ENCODE results near the gene CXCL5.

Gene CXCL5

DNA sequence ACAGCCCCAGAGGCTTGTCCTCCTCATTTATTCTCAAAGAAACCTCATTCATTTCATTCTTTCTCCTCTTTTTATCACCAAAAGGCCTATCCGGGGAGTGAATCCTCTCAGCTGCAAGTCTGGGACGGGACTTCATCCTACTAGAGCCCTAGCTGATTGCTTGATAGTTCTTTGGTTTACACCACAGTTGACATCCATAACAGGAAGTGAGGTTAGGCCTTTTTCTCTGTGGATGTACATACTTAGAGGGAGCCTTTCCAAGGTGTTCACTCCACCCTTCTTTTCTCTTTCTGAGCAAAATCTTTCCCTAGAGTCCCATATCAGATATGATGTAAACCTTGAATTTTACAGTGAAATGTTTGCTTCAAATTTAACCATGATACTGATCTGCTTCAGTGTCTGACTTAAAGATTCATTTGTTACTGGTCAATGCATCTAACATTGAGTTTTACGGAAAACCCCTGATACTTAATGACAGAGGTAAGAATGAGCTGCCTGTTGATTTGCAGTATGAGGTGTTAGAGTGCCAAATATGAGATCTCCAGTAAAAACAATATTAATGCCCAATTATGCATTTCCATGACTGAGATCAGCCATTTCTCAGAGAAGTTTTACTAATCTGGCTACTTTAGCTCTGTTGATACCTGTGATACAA is 16.8 kb upstream of the CXCL5 start:
- Histone ChIP-seq H3K27ac (ENCODE audit: low read depth, low read length) (no peak overlapping the region), H3K4me1 (ENCODE audit: control insufficient read depth, insufficient read depth, low read length, unreplicated experiment) (no peaks in the 10 kb centered on the region), H3K79me2 (ENCODE audit: control insufficient read depth, insufficient read depth, low read length, unreplicated experiment) (no peaks in the 10 kb centered on the region), H3K4me3 (ENCODE audit: low read depth, low read length) (no peak overlapping the region), H2AFZ (ENCODE audit: low read length, unreplicated experiment) (no peak overlapping the region), H3K36me3 (ENCODE audit: insufficient read depth, low read length) (no peaks in the 10 kb centered on the region), H3K27me3 (ENCODE audit: insufficient read depth, low read length) (no peaks in the 10 kb centered on the region)

DNA sequence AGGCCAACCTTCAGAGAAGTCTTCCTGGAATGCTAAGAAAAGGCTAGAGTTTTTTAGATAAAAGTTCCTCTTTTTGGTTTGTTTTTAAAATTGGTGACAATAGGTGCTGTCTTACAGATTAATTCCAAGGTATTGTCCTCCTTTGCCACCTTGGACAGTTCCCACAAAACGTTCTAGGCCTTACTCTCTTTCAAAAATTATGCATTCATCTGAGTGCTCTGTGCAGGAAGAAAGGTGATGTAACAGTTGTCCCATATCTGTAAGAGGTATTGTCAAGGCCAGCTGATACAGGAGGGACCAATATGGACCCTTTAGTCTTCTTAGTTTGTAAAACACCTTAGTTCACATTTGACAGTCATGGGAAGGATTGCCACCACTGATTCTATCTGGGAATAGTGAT is 15.9 kb upstream of the CXCL5 start:
- Histone ChIP-seq H3K27me3 (ENCODE audit: insufficient read depth, low read length) (no peaks in the 10 kb centered on the region), H2AFZ (ENCODE audit: low read length, unreplicated experiment) (no peak overlapping the region), H3K27ac (ENCODE audit: low read depth, low read length) (no peak overlapping the region), H3K79me2 (ENCODE audit: control insufficient read depth, insufficient read depth, low read length, unreplicated experiment) (no peaks in the 10 kb centered on the region), H3K36me3 (ENCODE audit: insufficient read depth, low read length) (no peaks in the 10 kb centered on the region), H3K4me3 (ENCODE audit: low read depth, low read length) (no peak overlapping the region), H3K4me1 (ENCODE audit: control insufficient read depth, insufficient read depth, low read length, unreplicated experiment) (no peaks in the 10 kb centered on the region)

DNA sequence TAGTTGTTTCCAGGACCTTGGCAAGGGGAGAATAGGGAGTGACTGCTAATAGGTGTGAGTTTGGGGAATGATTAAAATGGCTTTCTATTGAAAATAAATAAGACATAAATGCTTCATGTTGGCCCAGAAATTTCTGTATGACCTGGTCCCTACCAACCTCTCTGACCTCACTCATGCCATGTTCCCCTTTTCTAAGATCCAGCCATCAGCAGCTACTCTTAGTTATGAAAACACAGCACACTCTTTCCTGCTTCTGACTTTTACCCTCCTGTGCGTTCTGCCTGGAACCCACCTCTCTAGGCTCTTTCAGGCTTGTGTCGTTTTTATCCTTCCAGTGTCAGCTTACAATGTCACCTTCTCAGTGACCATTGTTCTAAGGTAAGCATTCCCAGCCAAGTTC is 14.8 kb upstream of the CXCL5 start:
- H3K4me3 ChIP-seq (ENCODE audit: low read depth, low read length): no peak overlapping the region

DNA sequence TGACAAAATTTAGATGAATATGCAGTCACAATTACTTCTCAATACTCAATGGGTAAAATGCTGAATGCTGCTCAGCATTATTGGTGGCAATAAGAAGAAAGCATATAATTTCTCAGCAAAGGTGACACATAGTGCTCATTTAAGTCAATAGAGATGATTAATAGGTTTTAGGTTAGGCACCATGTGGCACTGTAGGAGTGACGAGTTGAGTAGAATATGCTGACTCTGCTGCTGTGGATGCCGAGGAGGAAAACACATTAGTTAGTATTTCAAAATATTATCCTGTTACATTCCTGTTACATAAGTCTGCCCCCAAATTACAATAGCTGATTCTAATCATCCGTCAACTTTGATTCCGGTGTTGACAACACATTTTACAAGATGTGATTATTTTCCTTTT is 13.7 kb upstream of the CXCL5 start:
- Histone ChIP-seq H3K4me3 (ENCODE audit: low read depth, low read length) (no peak overlapping the region), H3K4me1 (ENCODE audit: control insufficient read depth, insufficient read depth, low read length, unreplicated experiment) (peaks cover 2% of the 10 kb centered on the region), H3K79me2 (ENCODE audit: control insufficient read depth, insufficient read depth, low read length, unreplicated experiment) (no peaks in the 10 kb centered on the region), H2AFZ (ENCODE audit: low read length, unreplicated experiment) (no peak overlapping the region), H3K27me3 (ENCODE audit: insufficient read depth, low read length) (no peaks in the 10 kb centered on the region), H3K27ac (ENCODE audit: low read depth, low read length) (no peak overlapping the region), H3K36me3 (ENCODE audit: insufficient read depth, low read length) (no peaks in the 10 kb centered on the region)

More for the DNA sequence above, 14.8 kb upstream of the CXCL5 start:
- Histone ChIP-seq H3K4me1 (ENCODE audit: control insufficient read depth, insufficient read depth, low read length, unreplicated experiment) (no peaks in the 10 kb centered on the region), H2AFZ (ENCODE audit: low read length, unreplicated experiment) (no peak overlapping the region), H3K79me2 (ENCODE audit: control insufficient read depth, insufficient read depth, low read length, unreplicated experiment) (no peaks in the 10 kb centered on the region), H3K27me3 (ENCODE audit: insufficient read depth, low read length) (no peaks in the 10 kb centered on the region), H3K27ac (ENCODE audit: low read depth, low read length) (no peak overlapping the region), H3K36me3 (ENCODE audit: insufficient read depth, low read length) (no peaks in the 10 kb centered on the region)

DNA sequence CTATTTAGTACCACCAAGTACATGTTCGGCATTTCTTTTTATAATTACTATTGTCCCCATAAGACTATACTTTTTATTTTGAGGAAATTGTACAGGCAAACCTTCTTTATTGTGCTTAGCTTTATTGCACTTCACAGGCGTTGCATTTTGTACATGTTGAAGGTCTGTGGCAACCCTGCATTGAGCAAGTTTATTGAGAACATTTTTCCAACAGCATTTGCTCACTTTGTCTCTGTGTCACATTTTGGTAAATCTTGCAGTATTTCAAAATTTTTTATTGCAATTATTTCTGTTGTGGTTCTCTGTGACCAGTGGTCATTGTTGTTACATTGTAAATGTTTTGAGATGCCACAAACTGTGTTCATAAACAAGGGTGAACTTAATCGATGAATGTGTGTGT is 10.8 kb upstream of the CXCL5 start:
- H3K4me1 ChIP-seq (ENCODE audit: control insufficient read depth, insufficient read depth, low read length, unreplicated experiment): peaks cover 25% of the 10 kb centered on the region
- no peak overlapping the region for H2AFZ ChIP-seq (ENCODE audit: low read length, unreplicated experiment)
- no peaks in the 10 kb centered on the region for H3K79me2 ChIP-seq (ENCODE audit: control insufficient read depth, insufficient read depth, low read length, unreplicated experiment)
- H3K4me3 ChIP-seq (ENCODE audit: low read depth, low read length): no peak overlapping the region
- H3K27ac ChIP-seq (ENCODE audit: low read depth, low read length): no peak overlapping the region
- no peaks in the 10 kb centered on the region for H3K36me3 ChIP-seq (ENCODE audit: insufficient read depth, low read length)
- H3K27me3 ChIP-seq (ENCODE audit: insufficient read depth, low read length): no peaks in the 10 kb centered on the region

DNA sequence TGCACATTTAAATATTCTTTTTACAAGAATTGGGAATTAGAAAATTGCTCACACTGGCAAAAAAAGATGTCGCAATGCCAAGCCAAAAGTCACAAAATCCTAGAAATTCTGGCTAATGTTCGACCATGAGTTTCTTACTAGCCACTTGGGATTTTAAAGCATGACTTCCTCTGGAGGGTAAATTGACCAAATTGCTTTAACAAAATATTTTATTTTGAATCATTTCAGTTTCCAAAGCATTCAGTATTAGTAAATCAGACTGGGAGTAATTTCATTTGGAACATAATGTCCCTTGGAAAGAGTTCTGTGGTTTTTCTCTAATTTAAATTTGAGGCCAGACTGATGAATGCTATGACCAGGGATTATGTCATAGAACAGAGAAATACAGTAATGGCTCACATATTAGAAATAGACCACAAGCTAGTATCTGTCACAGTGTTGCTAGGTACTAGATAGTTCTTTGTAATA is 7.6 kb upstream of the CXCL5 start:
- peaks cover 27% of the 10 kb centered on the region for H3K4me1 ChIP-seq (ENCODE audit: control insufficient read depth, insufficient read depth, low read length, unreplicated experiment)
- H3K36me3 ChIP-seq (ENCODE audit: insufficient read depth, low read length): no peaks in the 10 kb centered on the region
- H2AFZ ChIP-seq (ENCODE audit: low read length, unreplicated experiment): peak overlapping the region; percentile 24
- peak overlapping the region; percentile 42 for H3K4me3 ChIP-seq (ENCODE audit: low read depth, low read length)
- peak overlapping the region; percentile 99 for H3K27ac ChIP-seq (ENCODE audit: low read depth, low read length)
- no peaks in the 10 kb centered on the region for H3K79me2 ChIP-seq (ENCODE audit: control insufficient read depth, insufficient read depth, low read length, unreplicated experiment)
- no peaks in the 10 kb centered on the region for H3K27me3 ChIP-seq (ENCODE audit: insufficient read depth, low read length)

DNA sequence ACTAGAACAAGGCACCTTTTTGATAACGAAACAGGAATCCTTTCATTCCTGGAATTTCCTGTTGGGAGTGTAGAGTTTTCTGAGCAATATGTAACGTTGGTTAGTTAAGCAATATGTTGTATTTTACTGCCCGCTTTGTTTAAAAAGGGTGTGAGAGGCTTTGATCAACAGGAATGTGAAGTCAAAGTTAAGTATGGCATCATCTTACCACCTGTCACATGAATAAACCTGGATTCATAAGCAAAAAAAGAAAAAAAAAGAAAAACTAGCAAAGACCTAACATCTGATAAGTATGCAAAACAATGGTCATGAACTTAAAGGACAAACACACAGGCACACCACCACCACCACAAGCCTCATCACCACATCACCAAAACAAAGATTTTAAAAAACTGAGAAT is 7.1 kb upstream of the CXCL5 start:
- H2AFZ ChIP-seq (ENCODE audit: low read length, unreplicated experiment): peak overlapping the region; percentile 24
- H3K79me2 ChIP-seq (ENCODE audit: control insufficient read depth, insufficient read depth, low read length, unreplicated experiment): no peaks in the 10 kb centered on the region
- peak overlapping the region; percentile 99 for H3K27ac ChIP-seq (ENCODE audit: low read depth, low read length)
- H3K4me1 ChIP-seq (ENCODE audit: control insufficient read depth, insufficient read depth, low read length, unreplicated experiment): peaks cover 27% of the 10 kb centered on the region
- peak overlapping the region; percentile 42 for H3K4me3 ChIP-seq (ENCODE audit: low read depth, low read length)
- H3K27me3 ChIP-seq (ENCODE audit: insufficient read depth, low read length): no peaks in the 10 kb centered on the region
- H3K36me3 ChIP-seq (ENCODE audit: insufficient read depth, low read length): no peaks in the 10 kb centered on the region

DNA sequence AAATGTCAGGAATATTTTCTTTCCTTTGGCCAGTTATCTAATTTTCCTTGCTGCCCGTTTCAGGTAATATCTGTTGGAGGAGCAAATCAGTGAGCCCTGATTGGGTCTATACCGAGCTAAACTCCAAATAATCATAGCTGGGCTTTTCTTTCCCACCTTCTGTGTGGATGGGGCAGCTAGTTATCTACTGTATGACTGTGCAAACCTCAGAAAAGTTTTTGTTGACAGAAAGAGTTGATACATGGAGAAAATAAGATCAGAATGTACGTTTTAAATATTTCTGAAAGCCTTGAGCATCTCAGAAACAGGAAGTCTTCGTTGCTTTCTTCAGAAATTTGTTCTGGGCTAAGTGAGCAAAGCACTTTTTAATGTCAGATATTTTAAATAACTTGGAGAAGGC is 6.2 kb upstream of the CXCL5 start:
- H3K27me3 ChIP-seq (ENCODE audit: insufficient read depth, low read length): no peaks in the 10 kb centered on the region
- H3K27ac ChIP-seq (ENCODE audit: low read depth, low read length): peak overlapping the region; percentile 99
- H3K4me1 ChIP-seq (ENCODE audit: control insufficient read depth, insufficient read depth, low read length, unreplicated experiment): peaks cover 27% of the 10 kb centered on the region
- H2AFZ ChIP-seq (ENCODE audit: low read length, unreplicated experiment): peak overlapping the region; percentile 51
- no peak overlapping the region for H3K4me3 ChIP-seq (ENCODE audit: low read depth, low read length)
- H3K36me3 ChIP-seq (ENCODE audit: insufficient read depth, low read length): no peaks in the 10 kb centered on the region
- H3K79me2 ChIP-seq (ENCODE audit: control insufficient read depth, insufficient read depth, low read length, unreplicated experiment): no peaks in the 10 kb centered on the region

DNA sequence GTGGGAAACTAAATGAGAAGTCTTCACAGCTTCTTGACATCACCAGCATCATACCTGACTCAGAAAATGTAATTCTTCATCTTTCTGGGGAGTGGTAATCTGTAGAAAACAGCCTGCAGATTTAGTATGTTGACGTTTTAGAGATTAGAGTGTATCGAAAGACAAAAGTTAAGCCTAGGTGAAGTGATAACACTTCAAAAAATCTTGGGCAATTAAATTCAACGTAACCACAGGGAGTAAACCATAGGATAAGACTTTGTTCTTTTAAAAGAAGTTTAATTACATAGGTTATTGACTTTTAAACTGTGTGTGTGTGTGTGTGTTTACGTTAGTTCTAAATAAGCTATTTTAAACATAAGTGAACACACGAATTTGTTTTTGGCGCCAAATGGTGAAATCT is 1.8 kb upstream of the CXCL5 start:
- Histone ChIP-seq H3K27ac (ENCODE audit: low read depth, low read length) (no peak overlapping the region), H3K4me1 (ENCODE audit: control insufficient read depth, insufficient read depth, low read length, unreplicated experiment) (peaks cover 18% of the 10 kb centered on the region), H3K36me3 (ENCODE audit: insufficient read depth, low read length) (no peaks in the 10 kb centered on the region), H3K79me2 (ENCODE audit: control insufficient read depth, insufficient read depth, low read length, unreplicated experiment) (peaks cover 8% of the 10 kb centered on the region), H3K27me3 (ENCODE audit: insufficient read depth, low read length) (no peaks in the 10 kb centered on the region), H2AFZ (ENCODE audit: low read length, unreplicated experiment) (no peak overlapping the region), H3K4me3 (ENCODE audit: low read depth, low read length) (no peak overlapping the region)

DNA sequence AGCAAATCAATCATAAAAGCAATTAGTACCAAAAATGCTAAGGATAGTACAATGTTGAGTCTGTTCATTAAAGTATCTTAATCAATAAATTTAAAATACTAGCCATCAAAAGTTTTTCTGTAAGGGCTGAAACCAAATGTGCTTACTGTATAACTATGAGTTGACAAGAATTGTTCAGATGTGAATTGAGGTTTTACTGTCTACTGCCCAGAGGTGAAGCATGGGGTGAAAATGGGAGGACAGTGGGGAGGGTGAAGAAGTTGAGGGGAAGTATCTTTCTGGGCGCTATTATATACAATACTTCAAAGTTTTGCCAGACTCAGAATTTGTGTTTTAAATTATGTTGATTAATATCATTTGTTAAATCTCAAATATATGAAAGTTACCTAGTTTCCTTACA is 6.4 kb downstream of the CXCL5 start:
- no peak overlapping the region for H3K27ac ChIP-seq (ENCODE audit: low read depth, low read length)
- H3K27me3 ChIP-seq (ENCODE audit: insufficient read depth, low read length): no peaks in the 10 kb centered on the region
- H3K4me3 ChIP-seq (ENCODE audit: low read depth, low read length): no peak overlapping the region
- no peaks in the 10 kb centered on the region for H3K79me2 ChIP-seq (ENCODE audit: control insufficient read depth, insufficient read depth, low read length, unreplicated experiment)
- H3K36me3 ChIP-seq (ENCODE audit: insufficient read depth, low read length): no peaks in the 10 kb centered on the region
- H2AFZ ChIP-seq (ENCODE audit: low read length, unreplicated experiment): no peak overlapping the region
- peaks cover 3% of the 10 kb centered on the region for H3K4me1 ChIP-seq (ENCODE audit: control insufficient read depth, insufficient read depth, low read length, unreplicated experiment)

DNA sequence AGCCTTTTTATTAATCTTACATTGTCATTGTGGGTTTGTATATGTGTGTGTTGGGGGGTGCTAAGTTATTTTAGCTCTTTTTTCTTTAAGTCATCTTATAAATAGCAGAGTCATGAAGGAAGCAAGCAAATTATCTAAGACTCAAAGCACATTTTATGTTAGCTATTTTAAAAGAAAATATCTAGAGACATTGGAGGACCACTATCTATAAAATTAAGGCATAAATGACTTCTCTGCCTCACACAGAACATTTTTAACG is 6.8 kb downstream of the CXCL5 start:
- peaks cover 3% of the 10 kb centered on the region for H3K4me1 ChIP-seq (ENCODE audit: control insufficient read depth, insufficient read depth, low read length, unreplicated experiment)
- no peak overlapping the region for H2AFZ ChIP-seq (ENCODE audit: low read length, unreplicated experiment)
- H3K79me2 ChIP-seq (ENCODE audit: control insufficient read depth, insufficient read depth, low read length, unreplicated experiment): no peaks in the 10 kb centered on the region
- no peak overlapping the region for H3K27ac ChIP-seq (ENCODE audit: low read depth, low read length)
- H3K4me3 ChIP-seq (ENCODE audit: low read depth, low read length): no peak overlapping the region
- H3K36me3 ChIP-seq (ENCODE audit: insufficient read depth, low read length): no peaks in the 10 kb centered on the region
- H3K27me3 ChIP-seq (ENCODE audit: insufficient read depth, low read length): no peaks in the 10 kb centered on the region

Data from ACC112 (cell line).